Stimulated activated CD8-positive, alpha-beta memory T cell treated with anti-CD3 and anti-CD28 coated beads, Interleukin-7, amount 100 ng/mL, for 24 hours (primary cell): ENCODE measurements around the gene EHMT1.
"Not testable (repeated sequence)": the region's sequence is repeated elsewhere in the genome, so short reads cannot be mapped to it uniquely, and the experiment has no call there.

ENCODE experiments used
- DNase-seq: peaks from one replicate; pipeline ENCODE4 v3.0.0-alpha.2; 2020; ENCODE audit warnings: low read depth

The EHMT1 gene

GRCh38 chr9:137873408-137873807, 254.6 kb downstream of the EHMT1 start:
- DNase-seq, result no peak

- DNase-seq, result no peak
These were observed 255.1 kb downstream of the EHMT1 start for GRCh38 chr9:137873858-137874362.

- DNase-seq, result no peak
These were observed 256.5 kb downstream of the EHMT1 start for GRCh38 chr9:137875354-137875753.

GRCh38 chr9:137875846-137876245, 257.0 kb downstream of the EHMT1 start:
- DNase-seq, result no peak

GRCh38 chr9:137876269-137876668, 257.5 kb downstream of the EHMT1 start:
- DNase-seq, result no peak

- DNase-seq, result no peak
These were observed 258.1 kb downstream of the EHMT1 start for GRCh38 chr9:137876781-137877386.

- DNase-seq, result not testable (repeated sequence)
These were observed 258.8 kb downstream of the EHMT1 start, which contains the start of gene CACNA1B for GRCh38 chr9:137877506-137878122. Gene CACNA1B, plus strand, starts transcription at chr9:137877782. Its CDS starts 152 bp downstream, at chr9:137877934.

GRCh38 chr9:137878146-137878941, 259.5 kb downstream of the EHMT1 start:
- DNase-seq, result no peak

DNA sequence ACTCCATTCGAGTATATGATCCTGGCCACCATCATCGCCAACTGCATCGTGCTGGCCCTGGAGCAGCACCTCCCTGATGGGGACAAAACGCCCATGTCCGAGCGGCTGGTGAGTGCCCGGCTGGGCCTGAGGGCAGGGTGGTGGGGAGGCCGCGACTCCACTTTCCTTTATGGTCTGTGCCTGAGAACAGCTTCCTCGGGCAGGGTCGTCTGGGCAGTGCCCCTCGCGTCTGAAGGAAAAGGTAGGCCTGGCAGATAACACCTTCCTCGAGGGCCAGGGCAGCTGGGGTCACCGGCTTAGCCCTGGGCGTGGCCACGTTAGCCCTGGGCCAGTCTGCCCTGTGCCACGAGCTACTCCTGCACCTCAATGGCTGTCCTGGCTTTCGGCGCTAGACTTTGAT, 260.2 kb downstream of the EHMT1 start:
- no peak for DNase-seq

- DNase-seq, result no peak
These were observed 260.9 kb downstream of the EHMT1 start for GRCh38 chr9:137879566-137880150.

DNA sequence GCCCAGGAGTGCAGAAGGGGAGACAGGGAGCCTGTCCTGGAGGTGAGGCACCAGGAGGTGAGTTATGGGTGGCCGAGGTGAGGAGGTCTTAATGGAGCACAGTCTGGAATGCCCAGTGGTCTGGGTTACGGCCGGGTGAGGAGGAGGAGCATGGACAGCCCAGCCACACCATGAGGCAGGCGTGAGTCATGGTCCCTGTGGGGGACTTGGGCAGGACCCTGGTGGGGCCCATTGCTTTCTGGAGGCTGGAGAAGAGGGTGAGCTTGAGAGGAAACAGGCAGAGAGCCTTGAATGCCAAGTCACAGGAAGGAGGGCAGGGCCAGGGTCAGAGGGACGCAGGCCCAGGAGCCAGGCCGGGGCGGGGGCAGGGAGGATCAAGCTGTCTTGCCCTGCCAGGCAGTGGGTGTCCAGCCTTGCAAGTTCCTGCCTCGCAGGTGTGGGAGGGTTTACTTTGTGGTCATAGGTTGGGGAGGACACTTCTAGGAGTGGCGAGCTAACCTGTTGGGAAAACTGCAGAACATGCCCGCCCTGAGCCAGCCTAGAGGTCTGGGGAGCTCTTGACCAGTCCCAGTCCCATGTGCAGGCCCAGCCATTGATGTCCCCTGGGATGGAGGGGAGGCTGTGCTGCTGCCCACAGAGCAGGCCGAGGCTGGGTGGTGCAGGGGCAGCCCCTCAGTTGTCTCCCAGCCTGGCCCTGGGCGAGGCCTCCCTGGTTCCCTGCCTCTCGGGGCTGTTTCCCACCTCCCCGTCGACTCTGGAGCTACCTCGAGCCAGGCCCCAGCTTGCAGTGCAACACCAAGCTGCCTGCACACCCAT, 261.6 kb downstream of the EHMT1 start:
- no peak for DNase-seq

DNA sequence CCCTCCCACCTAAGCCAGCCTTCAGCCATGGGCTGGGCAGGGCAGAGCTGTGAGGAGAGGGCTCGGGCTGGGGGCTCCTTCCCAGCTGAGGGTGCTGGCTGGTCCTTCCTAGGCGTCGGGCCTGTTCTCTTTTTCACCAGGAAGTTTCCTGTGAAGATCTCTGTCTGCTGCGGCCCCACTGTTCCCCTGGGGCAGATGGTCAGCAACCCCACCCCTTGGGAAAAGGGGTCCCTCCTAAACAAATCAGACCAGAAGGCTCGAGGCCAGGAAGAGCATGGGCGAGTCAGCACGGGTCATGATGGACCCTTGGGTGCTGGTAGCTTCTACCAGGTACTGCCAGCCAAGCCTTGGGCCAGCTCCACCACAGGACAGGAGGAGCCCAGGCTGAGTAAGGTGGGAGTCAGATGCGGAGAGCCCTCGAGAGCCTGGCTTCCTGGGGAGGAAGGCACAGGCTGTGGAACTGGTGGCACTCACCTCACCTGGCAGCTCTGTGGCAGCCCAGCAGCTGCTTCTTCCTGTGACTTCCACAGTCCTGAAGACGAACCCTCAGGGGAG, 262.2 kb downstream of the EHMT1 start:
- no peak for DNase-seq

- DNase-seq, result no peak
These were observed 263.0 kb downstream of the EHMT1 start for GRCh38 chr9:137881591-137882505.

- no peak for DNase-seq
These were observed 263.7 kb downstream of the EHMT1 start for GRCh38 chr9:137882506-137882821.

DNA sequence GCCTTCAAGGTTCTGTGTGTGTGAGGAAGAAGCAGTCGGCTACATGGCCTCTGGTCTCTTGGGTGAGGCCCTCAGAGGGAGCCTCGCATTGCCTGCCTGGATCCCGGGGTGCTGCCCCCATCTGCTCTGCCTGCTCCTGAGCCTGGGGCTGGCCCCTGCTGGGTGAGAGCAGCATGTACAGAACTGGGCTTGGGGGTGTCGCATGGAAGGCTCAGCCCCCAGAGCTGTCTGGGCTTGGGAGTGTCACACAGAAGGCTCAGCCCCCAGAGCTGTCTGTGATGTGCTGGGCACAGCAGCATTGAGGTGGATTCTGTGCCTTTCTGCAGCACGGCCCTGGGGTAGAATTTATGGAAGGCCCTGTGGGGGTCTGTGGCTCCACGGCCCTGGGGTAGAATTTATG, 265.2 kb downstream of the EHMT1 start:
- not testable (repeated sequence) for DNase-seq

GRCh38 chr9:137884547-137884946, 265.7 kb downstream of the EHMT1 start:
- not testable (repeated sequence) for DNase-seq

- DNase-seq, result not testable (repeated sequence)
These were observed 266.3 kb downstream of the EHMT1 start for GRCh38 chr9:137885121-137885520.
